ENCODE results near the gene SLF2. TPM values are rescaled to one million over a fixed set of nuclear protein-coding genes. Genes with fewer than 3 reads are reported as not detected.

SLF2 gene
- total RNA-seq, 1 experiment from 2014 or later = 23.1 TPM

GRCh38 chr10:100998183-100998990, 85.6 kb downstream of the SLF2 start:
- Histone ChIP-seq H3K79me1 (ENCODE audit: insufficient read depth, low read depth, low read length, poor library complexity, severe bottlenecking) (no peaks in the 10 kb centered on the region), H3K14ac (ENCODE audit: insufficient read depth, low read length) (peak overlapping the region; percentile 49; the same call in 1 of the 2 replicates), H3K27me3 (ENCODE audit: insufficient read depth, low read length) (no peaks in the 10 kb centered on the region), H2AFZ (ENCODE audit: low read length) (no peak overlapping the region), H3T11ph (ENCODE audit: low read length) (no peak overlapping the region), H3K79me2 (ENCODE audit: insufficient read depth, low read length) (no peaks in the 10 kb centered on the region; the same call in 1 of the 2 replicates), H2BK12ac (ENCODE audit: insufficient read length, low read depth, low read length) (no peak overlapping the region), H2BK15ac (ENCODE audit: low read depth, low read length) (no peak overlapping the region), H3K9ac (ENCODE audit: extremely low read depth, insufficient read length, low read length) (peak overlapping the region; percentile 62), H3K56ac (ENCODE audit: insufficient read length, low read depth, low read length) (no peak overlapping the region), H4K8ac (replicated peaks; ENCODE audit: insufficient read length, low read depth, low read length) (no peak overlapping the region), H3K4me1 (ENCODE audit: insufficient read depth, low read length) (peaks cover 2% of the 10 kb centered on the region; the same call in 1 of the 2 replicates), H2BK20ac (ENCODE audit: low read depth, low read length, poor library complexity, severe bottlenecking) (no peak overlapping the region), H3K4ac (ENCODE audit: low read depth, low read length) (no peak overlapping the region), H3K9me3 (ENCODE audit: control insufficient read depth, low read depth, low read length) (no peaks in the 10 kb centered on the region), H2AK5ac (ENCODE audit: insufficient read length, low read length) (no peak overlapping the region), H3K4me2 (ENCODE audit: insufficient read depth, insufficient read length, low read length) (peak overlapping the region; percentile 98), H3K23me2 (ENCODE audit: insufficient read length, low read depth, low read length, poor library complexity, severe bottlenecking) (peaks cover 33% of the 10 kb centered on the region), H2BK120ac (ENCODE audit: low read depth, low read length, poor library complexity, severe bottlenecking) (no peak overlapping the region), H3K18ac (ENCODE audit: insufficient read length, low read depth, low read length) (peak overlapping the region; percentile 52), H2BK5ac (ENCODE audit: insufficient read length, low read length) (no peak overlapping the region), H4K91ac (ENCODE audit: insufficient read length, low read depth, low read length) (no peak overlapping the region), H4K20me1 (ENCODE audit: control insufficient read depth, insufficient read depth, insufficient read length) (no peaks in the 10 kb centered on the region), H3K27ac (ENCODE audit: insufficient read length, low read depth, low read length) (peak overlapping the region; percentile 14), H4K5ac (ENCODE audit: insufficient read length, low read depth, low read length) (no peak overlapping the region), H3K23ac (ENCODE audit: insufficient read length, low read depth, low read length) (no peak overlapping the region)
- H3K4me3 Mint-ChIP-seq = peak overlapping the region; percentile 72 to 84
- DNase-seq = peak; percentile 80
- WGBS (ENCODE audit: extremely low coverage, insufficient read length, low lambda C conversion rate) = no CpG with 5 or more reads among the region's 25 CpGs
- no peaks in the 10 kb centered on the region for H3K27me3 Mint-ChIP-seq (ENCODE audit: low read depth)
- peaks cover 19 to 28% (median 23%) of the 10 kb centered on the region in 3 experiments for H3K36me3 Mint-ChIP-seq (ENCODE audit: insufficient read depth in 1 of 3, low read depth in 3 of 3)
- H3K4me1 Mint-ChIP-seq = peaks cover 35 to 39% of the 10 kb centered on the region in 2 experiments
- peak overlapping the region; percentile 71 to 90 (median 89) for H3K27ac Mint-ChIP-seq
- no peaks in the 10 kb centered on the region; a peak in 2 of 5 replicates for H3K9me3 Mint-ChIP-seq
- TF ChIP-seq CTCF (conservative IDR thresholded peaks at IDR 0.05) = no peak

Measured in H9 (cell line).